Measurements from ENCODE around the gene TIGD1. TPM values are rescaled to one million over a fixed set of nuclear protein-coding genes. Genes with fewer than 3 reads are reported as not detected.

TIGD1 gene
- total and polyA plus RNA-seq, 2 of the 13 experiments (the other 11 are each of a cell fraction or from before 2014, with no cell fraction given), result 3.5 to 9.5 TPM

DNA sequence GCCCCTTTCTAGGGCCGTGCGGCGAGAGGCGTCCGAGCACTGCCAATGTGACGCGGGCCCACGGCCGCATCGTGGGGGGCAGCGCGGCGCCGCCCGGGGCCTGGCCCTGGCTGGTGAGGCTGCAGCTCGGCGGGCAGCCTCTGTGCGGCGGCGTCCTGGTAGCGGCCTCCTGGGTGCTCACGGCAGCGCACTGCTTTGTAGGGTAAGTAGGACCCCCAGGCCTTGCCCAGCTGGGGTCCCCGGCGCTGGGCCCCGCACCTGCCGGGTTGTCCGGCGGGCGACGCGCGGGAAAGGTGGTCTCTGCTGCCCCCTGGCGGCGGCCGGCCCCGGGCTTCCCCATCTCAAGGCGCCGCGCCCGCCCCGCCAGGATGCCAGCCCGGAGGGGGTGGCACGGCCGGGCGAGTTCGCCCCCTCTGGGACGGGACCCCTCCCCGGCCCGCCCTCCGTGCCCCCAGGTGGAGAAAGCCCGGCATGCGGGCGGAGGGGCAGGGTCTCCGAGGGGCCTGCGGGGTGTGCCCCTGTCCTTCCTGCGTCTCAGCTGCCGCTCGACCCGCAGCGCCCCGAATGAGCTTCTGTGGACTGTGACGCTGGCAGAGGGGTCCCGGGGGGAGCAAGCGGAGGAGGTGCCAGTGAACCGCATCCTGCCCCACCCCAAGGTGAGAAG, 28.3 kb downstream of the TIGD1 start (continued):
- TF ChIP-seq, protein P1, sequence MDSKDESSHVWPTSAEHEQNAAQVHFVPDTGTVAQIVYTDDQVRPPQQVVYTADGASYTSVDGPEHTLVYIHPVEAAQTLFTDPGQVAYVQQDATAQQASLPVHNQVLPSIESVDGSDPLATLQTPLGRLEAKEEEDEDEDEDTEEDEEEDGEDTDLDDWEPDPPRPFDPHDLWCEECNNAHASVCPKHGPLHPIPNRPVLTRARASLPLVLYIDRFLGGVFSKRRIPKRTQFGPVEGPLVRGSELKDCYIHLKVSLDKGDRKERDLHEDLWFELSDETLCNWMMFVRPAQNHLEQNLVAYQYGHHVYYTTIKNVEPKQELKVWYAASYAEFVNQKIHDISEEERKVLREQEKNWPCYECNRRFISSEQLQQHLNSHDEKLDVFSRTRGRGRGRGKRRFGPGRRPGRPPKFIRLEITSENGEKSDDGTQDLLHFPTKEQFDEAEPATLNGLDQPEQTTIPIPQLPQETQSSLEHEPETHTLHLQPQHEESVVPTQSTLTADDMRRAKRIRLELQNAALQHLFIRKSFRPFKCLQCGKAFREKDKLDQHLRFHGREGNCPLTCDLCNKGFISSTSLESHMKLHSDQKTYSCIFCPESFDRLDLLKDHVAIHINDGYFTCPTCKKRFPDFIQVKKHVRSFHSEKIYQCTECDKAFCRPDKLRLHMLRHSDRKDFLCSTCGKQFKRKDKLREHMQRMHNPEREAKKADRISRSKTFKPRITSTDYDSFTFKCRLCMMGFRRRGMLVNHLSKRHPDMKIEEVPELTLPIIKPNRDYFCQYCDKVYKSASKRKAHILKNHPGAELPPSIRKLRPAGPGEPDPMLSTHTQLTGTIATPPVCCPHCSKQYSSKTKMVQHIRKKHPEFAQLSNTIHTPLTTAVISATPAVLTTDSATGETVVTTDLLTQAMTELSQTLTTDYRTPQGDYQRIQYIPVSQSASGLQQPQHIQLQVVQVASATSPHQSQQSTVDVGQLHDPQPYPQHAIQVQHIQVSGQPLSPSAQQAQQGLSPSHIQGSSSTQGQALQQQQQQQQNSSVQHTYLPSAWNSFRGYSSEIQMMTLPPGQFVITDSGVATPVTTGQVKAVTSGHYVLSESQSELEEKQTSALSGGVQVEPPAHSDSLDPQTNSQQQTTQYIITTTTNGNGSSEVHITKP (CRISPR knock-in tag; IDR thresholded peaks at IDR 0.05; ENCODE audit: low read depth), result no peak
- TF ChIP-seq, protein P2, sequence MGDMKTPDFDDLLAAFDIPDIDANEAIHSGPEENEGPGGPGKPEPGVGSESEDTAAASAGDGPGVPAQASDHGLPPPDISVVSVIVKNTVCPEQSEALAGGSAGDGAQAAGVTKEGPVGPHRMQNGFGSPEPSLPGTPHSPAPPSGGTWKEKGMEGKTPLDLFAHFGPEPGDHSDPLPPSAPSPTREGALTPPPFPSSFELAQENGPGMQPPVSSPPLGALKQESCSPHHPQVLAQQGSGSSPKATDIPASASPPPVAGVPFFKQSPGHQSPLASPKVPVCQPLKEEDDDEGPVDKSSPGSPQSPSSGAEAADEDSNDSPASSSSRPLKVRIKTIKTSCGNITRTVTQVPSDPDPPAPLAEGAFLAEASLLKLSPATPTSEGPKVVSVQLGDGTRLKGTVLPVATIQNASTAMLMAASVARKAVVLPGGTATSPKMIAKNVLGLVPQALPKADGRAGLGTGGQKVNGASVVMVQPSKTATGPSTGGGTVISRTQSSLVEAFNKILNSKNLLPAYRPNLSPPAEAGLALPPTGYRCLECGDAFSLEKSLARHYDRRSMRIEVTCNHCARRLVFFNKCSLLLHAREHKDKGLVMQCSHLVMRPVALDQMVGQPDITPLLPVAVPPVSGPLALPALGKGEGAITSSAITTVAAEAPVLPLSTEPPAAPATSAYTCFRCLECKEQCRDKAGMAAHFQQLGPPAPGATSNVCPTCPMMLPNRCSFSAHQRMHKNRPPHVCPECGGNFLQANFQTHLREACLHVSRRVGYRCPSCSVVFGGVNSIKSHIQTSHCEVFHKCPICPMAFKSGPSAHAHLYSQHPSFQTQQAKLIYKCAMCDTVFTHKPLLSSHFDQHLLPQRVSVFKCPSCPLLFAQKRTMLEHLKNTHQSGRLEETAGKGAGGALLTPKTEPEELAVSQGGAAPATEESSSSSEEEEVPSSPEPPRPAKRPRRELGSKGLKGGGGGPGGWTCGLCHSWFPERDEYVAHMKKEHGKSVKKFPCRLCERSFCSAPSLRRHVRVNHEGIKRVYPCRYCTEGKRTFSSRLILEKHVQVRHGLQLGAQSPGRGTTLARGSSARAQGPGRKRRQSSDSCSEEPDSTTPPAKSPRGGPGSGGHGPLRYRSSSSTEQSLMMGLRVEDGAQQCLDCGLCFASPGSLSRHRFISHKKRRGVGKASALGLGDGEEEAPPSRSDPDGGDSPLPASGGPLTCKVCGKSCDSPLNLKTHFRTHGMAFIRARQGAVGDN (CRISPR knock-in tag; IDR thresholded peaks at IDR 0.05), result peak; percentile 26; the same call in 1 of the 2 replicates
- TF ChIP-seq KAT8 (CRISPR knock-in tag; IDR thresholded peaks at IDR 0.05) (no peak), ZNF740 (CRISPR knock-in tag; IDR thresholded peaks at IDR 0.05) (no peak), ZNF792 (CRISPR knock-in tag; IDR thresholded peaks at IDR 0.05) (no peak), ZNF547 (CRISPR knock-in tag; IDR thresholded peaks at IDR 0.05) (0 out of 2 replicates have a peak, but pooled peaks have one; percentile 38), FOXK1 (CRISPR knock-in tag; IDR thresholded peaks at IDR 0.05; ENCODE audit: borderline replicate concordance, low read depth) (no peak), ZNF235 (CRISPR knock-in tag; IDR thresholded peaks at IDR 0.05; ENCODE audit: borderline replicate concordance) (0 out of 2 replicates have a peak, but pooled peaks have one; percentile 64), STAG1 (CRISPR knock-in tag; IDR thresholded peaks at IDR 0.05) (peak; percentile 81), POGK (CRISPR knock-in tag; conservative IDR thresholded peaks at IDR 0.05) (0 out of 2 replicates have a peak, but pooled peaks have one; percentile 37), ZNF598 (CRISPR knock-in tag; IDR thresholded peaks at IDR 0.05; ENCODE audit: borderline replicate concordance) (0 out of 2 replicates have a peak, but pooled peaks have one; percentile 30), ZNF329 (CRISPR knock-in tag; IDR thresholded peaks at IDR 0.05; ENCODE audit: low read depth) (no peak), RAD21 (CRISPR knock-in tag; IDR thresholded peaks at IDR 0.05) (peak; percentile 96), CCDC6 (CRISPR knock-in tag; IDR thresholded peaks at IDR 0.05) (no peak), MTF2 (CRISPR knock-in tag; IDR thresholded peaks at IDR 0.05; ENCODE audit: borderline replicate concordance) (peak; percentile 74; the same call in 1 of the 2 replicates), ZNF607 (CRISPR knock-in tag; IDR thresholded peaks at IDR 0.05; ENCODE audit: borderline replicate concordance) (no peak), ZMYM4 (CRISPR knock-in tag; IDR thresholded peaks at IDR 0.05) (no peak), SATB2 (CRISPR knock-in tag; IDR thresholded peaks at IDR 0.05) (no peak)
- TF ChIP-seq, protein P3, sequence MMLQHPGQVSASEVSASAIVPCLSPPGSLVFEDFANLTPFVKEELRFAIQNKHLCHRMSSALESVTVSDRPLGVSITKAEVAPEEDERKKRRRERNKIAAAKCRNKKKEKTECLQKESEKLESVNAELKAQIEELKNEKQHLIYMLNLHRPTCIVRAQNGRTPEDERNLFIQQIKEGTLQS (CRISPR knock-in tag; IDR thresholded peaks at IDR 0.05), result 0 out of 2 replicates have a peak, but pooled peaks have one; percentile 31
